ENCODE results near the gene MCOLN2. TPM values are rescaled to one million over a fixed set of nuclear protein-coding genes. Genes with fewer than 3 reads are reported as not detected.

Gene MCOLN2
- 0.11 and 0.59 TPM in 2 replicates for total RNA-seq (ENCODE audit: low replicate concordance)

DNA sequence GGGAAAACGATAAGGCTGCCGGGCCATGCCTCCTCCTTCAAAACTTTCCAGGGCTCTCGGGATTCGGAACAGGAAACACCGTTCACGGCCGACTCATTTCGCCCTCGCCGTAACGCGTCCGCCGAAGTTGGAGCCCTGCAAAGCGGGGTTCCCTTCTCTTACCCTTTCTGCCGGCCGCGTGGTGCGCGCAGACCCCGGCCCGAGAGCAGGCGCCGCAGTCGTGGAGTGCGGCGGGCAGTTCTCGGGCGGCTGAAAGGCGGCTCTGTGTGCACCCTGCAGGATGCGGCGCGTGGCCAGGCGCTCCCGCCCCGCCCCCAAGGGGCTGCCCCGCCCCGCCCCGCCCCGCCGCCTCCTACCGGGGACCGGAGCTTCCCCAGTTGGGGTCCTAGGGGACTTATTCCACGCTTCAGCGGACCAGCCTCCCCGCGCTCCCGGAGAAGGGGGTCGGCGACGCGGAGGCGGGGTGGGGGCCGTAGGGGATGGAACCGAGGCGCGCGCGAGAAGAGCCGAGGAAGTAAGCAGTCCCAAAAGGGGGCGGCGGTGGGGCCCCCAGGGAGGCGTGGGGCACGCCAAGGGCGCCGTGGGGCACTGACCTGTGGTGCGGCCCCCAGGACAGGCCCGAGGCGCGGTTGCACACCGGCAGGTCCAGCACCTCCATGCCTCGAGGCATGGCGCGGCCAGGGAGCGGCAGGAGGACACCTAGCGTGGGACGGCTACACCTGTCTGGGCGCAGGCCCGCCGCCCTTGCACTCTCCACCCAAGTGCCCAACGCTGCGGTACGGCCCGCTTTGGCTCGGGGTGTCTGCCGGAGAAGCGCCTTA lies at the start of gene MCOLN2:
Gene MCOLN2, minus strand, starts transcription at position 268 of the 821 bp plus-strand sequence. Its CDS starts 241 bp downstream, at position 27.
- H3K9me3 Mint-ChIP-seq, result peaks cover 11% of the 10 kb centered on the region
- Histone ChIP-seq H3K36me3 (no peaks in the 10 kb centered on the region), H3K27ac (no peak within 1 kb of the TSS), H2AFZ (replicated peaks) (peak within 1 kb of the TSS; percentile 92), H3K4me1 (no peaks in the 10 kb centered on the region), H3K4me2 (peak within 1 kb of the TSS; percentile 97), H4K20me1 (ENCODE audit: low read depth) (peaks cover 14% of the 10 kb centered on the region), H3K9ac (no peak within 1 kb of the TSS), H3K4me3 (peak within 1 kb of the TSS; percentile 66), H3K79me2 (ENCODE audit: low read depth) (no peaks in the 10 kb centered on the region), H3K27me3 (peaks cover 86% of the 10 kb centered on the region), H3K9me3 (ENCODE audit: low read depth) (no peaks in the 10 kb centered on the region), H3F3A (ENCODE audit: low read depth) (peaks cover 11% of the 10 kb centered on the region)
- H3K4me3 Mint-ChIP-seq, result peak within 1 kb of the TSS; percentile 92
- H3K27me3 Mint-ChIP-seq (ENCODE audit: insufficient read depth, low read depth), result peaks cover 52% of the 10 kb centered on the region
- no peaks in the 10 kb centered on the region for H3K36me3 Mint-ChIP-seq
- TF ChIP-seq EZH2phosphoT487 (IDR thresholded peaks at IDR 0.05) (peak; percentile 22), EZH2 (IDR thresholded peaks at IDR 0.05) (no peak)
- TF ChIP-seq, protein P1, sequence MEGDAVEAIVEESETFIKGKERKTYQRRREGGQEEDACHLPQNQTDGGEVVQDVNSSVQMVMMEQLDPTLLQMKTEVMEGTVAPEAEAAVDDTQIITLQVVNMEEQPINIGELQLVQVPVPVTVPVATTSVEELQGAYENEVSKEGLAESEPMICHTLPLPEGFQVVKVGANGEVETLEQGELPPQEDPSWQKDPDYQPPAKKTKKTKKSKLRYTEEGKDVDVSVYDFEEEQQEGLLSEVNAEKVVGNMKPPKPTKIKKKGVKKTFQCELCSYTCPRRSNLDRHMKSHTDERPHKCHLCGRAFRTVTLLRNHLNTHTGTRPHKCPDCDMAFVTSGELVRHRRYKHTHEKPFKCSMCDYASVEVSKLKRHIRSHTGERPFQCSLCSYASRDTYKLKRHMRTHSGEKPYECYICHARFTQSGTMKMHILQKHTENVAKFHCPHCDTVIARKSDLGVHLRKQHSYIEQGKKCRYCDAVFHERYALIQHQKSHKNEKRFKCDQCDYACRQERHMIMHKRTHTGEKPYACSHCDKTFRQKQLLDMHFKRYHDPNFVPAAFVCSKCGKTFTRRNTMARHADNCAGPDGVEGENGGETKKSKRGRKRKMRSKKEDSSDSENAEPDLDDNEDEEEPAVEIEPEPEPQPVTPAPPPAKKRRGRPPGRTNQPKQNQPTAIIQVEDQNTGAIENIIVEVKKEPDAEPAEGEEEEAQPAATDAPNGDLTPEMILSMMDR (IDR thresholded peaks at IDR 0.05), result peak; percentile 8
- peaks cover 13% of the 10 kb centered on the region for H3K4me1 Mint-ChIP-seq
- DNase-seq (ENCODE audit: low spot score), result peak; percentile 86
- peak within 1 kb of the TSS; percentile 65 for H3K27ac Mint-ChIP-seq

DNA sequence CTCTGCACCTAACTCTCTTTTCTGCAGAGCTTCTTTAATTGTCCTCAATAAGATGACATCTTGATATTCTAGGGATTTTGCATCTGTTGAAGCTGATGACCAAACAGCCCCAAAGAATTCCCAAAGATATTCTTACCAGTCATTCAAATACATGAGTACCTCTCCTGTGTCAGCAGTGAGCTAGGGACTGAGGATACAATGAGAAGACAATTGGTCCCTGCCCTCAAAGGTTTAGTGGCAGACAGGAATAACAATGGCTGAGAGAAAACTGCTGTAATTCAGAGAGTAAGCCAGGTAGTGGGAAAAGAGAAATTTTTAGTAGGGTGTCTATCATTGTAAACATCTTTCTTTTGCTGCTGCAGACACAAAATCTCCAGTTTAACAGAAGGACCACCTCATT lies 45.5 kb upstream of the MCOLN2 start:
- no peak overlapping the region for H3K27ac Mint-ChIP-seq
- peaks cover 39% of the 10 kb centered on the region for H3K27me3 ChIP-seq
- peak; percentile 23 for DNase-seq (ENCODE audit: low spot score)
- no peak overlapping the region for H3K4me3 Mint-ChIP-seq
- TF ChIP-seq EZH2 (IDR thresholded peaks at IDR 0.05) (no peak), EZH2phosphoT487 (IDR thresholded peaks at IDR 0.05) (no peak)
- TF ChIP-seq, protein P1 (IDR thresholded peaks at IDR 0.05), result no peak
- H3K9me3 ChIP-seq (ENCODE audit: low read depth), result no peaks in the 10 kb centered on the region
- no peak overlapping the region for H3K4me2 ChIP-seq
- H3K36me3 Mint-ChIP-seq, result no peaks in the 10 kb centered on the region
- H3K27ac ChIP-seq, result no peak overlapping the region
- H2AFZ ChIP-seq (replicated peaks), result no peak overlapping the region
- peaks cover 30% of the 10 kb centered on the region for H3K27me3 Mint-ChIP-seq (ENCODE audit: insufficient read depth, low read depth)
- H3K4me3 ChIP-seq, result no peak overlapping the region
- H3K4me1 Mint-ChIP-seq, result peaks cover 4% of the 10 kb centered on the region
- no peaks in the 10 kb centered on the region for H3K9me3 Mint-ChIP-seq
- H3F3A ChIP-seq (ENCODE audit: low read depth), result no peaks in the 10 kb centered on the region
- no peaks in the 10 kb centered on the region for H3K79me2 ChIP-seq (ENCODE audit: low read depth)
- no peak overlapping the region for H3K9ac ChIP-seq
- no peaks in the 10 kb centered on the region for H4K20me1 ChIP-seq (ENCODE audit: low read depth)
- peaks cover 6% of the 10 kb centered on the region for H3K4me1 ChIP-seq
- H3K36me3 ChIP-seq, result no peaks in the 10 kb centered on the region

DNA sequence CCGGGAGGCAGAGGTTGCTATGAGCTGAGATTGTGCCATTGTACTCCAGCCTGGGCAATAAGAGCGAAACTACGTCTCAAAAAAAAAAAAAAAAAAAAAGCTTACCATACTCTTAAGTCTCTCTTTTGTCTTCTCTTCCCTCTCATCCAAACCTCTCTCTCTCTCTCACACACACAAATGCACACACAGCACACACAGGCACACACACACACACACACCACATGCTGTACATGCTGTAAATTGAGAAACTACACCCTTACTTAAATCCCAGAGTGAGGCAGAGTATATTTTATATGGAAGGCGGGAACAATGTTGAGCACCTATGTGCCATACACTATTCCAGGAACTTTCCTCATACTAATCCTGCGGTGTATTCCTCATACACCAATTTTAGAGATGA lies 44.9 kb upstream of the MCOLN2 start:
- Mint-ChIP-seq H3K4me1 (no peaks in the 10 kb centered on the region), H3K4me3 (no peak overlapping the region), H3K27ac (no peak overlapping the region), H3K36me3 (no peaks in the 10 kb centered on the region), H3K27me3 (ENCODE audit: insufficient read depth, low read depth) (peaks cover 24% of the 10 kb centered on the region), H3K9me3 (no peaks in the 10 kb centered on the region)
- Histone ChIP-seq H3K4me2 (no peak overlapping the region), H3K9me3 (ENCODE audit: low read depth) (no peaks in the 10 kb centered on the region), H2AFZ (replicated peaks) (no peak overlapping the region), H3K79me2 (ENCODE audit: low read depth) (no peaks in the 10 kb centered on the region), H3K4me1 (peaks cover 6% of the 10 kb centered on the region), H3K27me3 (peaks cover 33% of the 10 kb centered on the region), H3K36me3 (no peaks in the 10 kb centered on the region), H3K27ac (no peak overlapping the region), H3K9ac (no peak overlapping the region), H4K20me1 (ENCODE audit: low read depth) (no peaks in the 10 kb centered on the region), H3K4me3 (no peak overlapping the region), H3F3A (ENCODE audit: low read depth) (no peaks in the 10 kb centered on the region)
- no peak for DNase-seq (ENCODE audit: low spot score)
- TF ChIP-seq, protein P1 (IDR thresholded peaks at IDR 0.05), result no peak

All from neural progenitor cell (in vitro differentiated cells).